H1 (cell line): Measurements from ENCODE around the gene TAPBPL. TPM values are rescaled to one million over a fixed set of nuclear protein-coding genes. Genes with fewer than 3 reads are reported as not detected.

Source experiments
- CTCF ChIA-PET: fragments of 300-600 bp; sonication (Branson Sonifier 250); formaldehyde crosslinking; loops from one replicate; lab custom pipeline; 2021; ENCODE audit not compliant: partially characterized antibody; lab: Charles Lee
- POLR2A ChIA-PET: fragments of 300-600 bp; sonication (Branson Sonifier 250); formaldehyde crosslinking; loops from one replicate; lab custom pipeline; 2021; ENCODE audit warnings: inconsistent platforms; ENCODE audit not compliant: partially characterized antibody; lab: Charles Lee
- DNase-seq, 2 experiments: peaks; one replicate each; pipeline versions ENCODE4 v3.0.0 to v3.0.0-alpha.2; 2010 to 2022; ENCODE audit warnings: low spot score in 2 of 2, low read depth in 1 of 2, mixed read lengths in 1 of 2
- FAIRE-seq: peaks from 2 replicates; lab custom pipeline; 2011; peaks lifted over from hg19 to GRCh38; lab: Jason Lieb, UNC
- H2AFZ ChIP-seq: 2 replicates; pipeline ENCODE4 v1.8.1; 2012; ENCODE audit warnings: low read length, inconsistent platforms
- H2AK5ac ChIP-seq: 2 replicates; pipeline ENCODE4 v1.6.1; 2013; ENCODE audit warnings: low read depth, low read length
- H2BK120ac ChIP-seq: replicated peaks from 2 replicates; pipeline ENCODE3; 2013; ENCODE audit warnings: low read depth, low read length, inconsistent platforms
- H2BK12ac ChIP-seq: 2 replicates; pipeline ENCODE4 v1.6.1; 2013; ENCODE audit warnings: low read depth, low read length
- H2BK15ac ChIP-seq: 2 replicates; pipeline ENCODE4 v1.6.1; 2013; ENCODE audit warnings: low read length
- H2BK20ac ChIP-seq: 2 replicates; pipeline ENCODE4 v1.6.1; 2013; ENCODE audit warnings: low read length
- H2BK5ac ChIP-seq: 2 replicates; pipeline ENCODE4 v1.6.1; 2013; ENCODE audit warnings: low read depth, low read length
- H3K14ac ChIP-seq: 2 replicates; pipeline ENCODE4 v1.6.1; 2013; ENCODE audit warnings: inconsistent platforms; ENCODE audit not compliant: insufficient read length
- H3K18ac ChIP-seq: 2 replicates; pipeline ENCODE4 v1.6.1; 2013; ENCODE audit warnings: low read length; ENCODE audit errors: extremely low read depth
- H3K23ac ChIP-seq: 2 replicates; pipeline ENCODE4 v1.6.1; 2013; ENCODE audit warnings: inconsistent platforms; ENCODE audit not compliant: insufficient read length
- H3K23me2 ChIP-seq: 2 replicates; pipeline ENCODE4 v1.6.1; 2013; ENCODE audit warnings: low read depth, low read length
- H3K27ac ChIP-seq: 2 replicates; pipeline ENCODE4 v1.6.1; 2011; ENCODE audit warnings: low read depth, low read length, inconsistent platforms
- H3K27me3 ChIP-seq, 4 experiments: replicated peaks in 1 of 4; 1 replicate in 1 of 4; 2 replicates in 3 of 4; pipeline versions ENCODE4 v1.6.1 to v1.8.1; 2011 to 2013; ENCODE audit warnings: low read length in 3 of 4, mild to moderate bottlenecking in 3 of 4, inconsistent platforms in 2 of 4, mixed read lengths in 2 of 4, moderate library complexity in 1 of 4; ENCODE audit not compliant: control insufficient read depth in 3 of 4, insufficient read depth in 3 of 4; ENCODE audit errors: extremely low read depth in 1 of 4
- H3K36me3 ChIP-seq, 4 experiments: 2 replicates each; pipeline versions ENCODE4 v1.6.1 to v1.8.1; 2011 to 2013; ENCODE audit warnings: mild to moderate bottlenecking in 4 of 4, low read length in 3 of 4, moderate library complexity in 2 of 4, control low read depth in 1 of 4, inconsistent platforms in 1 of 4; ENCODE audit not compliant: insufficient read depth in 4 of 4, control insufficient read depth in 2 of 4
- H3K4ac ChIP-seq: replicated peaks from 2 replicates; pipeline ENCODE3; 2013; ENCODE audit warnings: low read length, low read depth, mixed read lengths, inconsistent platforms; ENCODE audit not compliant: insufficient read length
- H3K4me1 ChIP-seq, 4 experiments: replicated peaks in 1 of 4; 1 replicate in 1 of 4; 2 replicates in 3 of 4; pipeline versions ENCODE4 v1.6.1 to v1.8.1; 2011 to 2013; ENCODE audit warnings: low read length in 3 of 4, inconsistent platforms in 2 of 4, mixed read lengths in 1 of 4; ENCODE audit not compliant: insufficient read depth in 4 of 4, control insufficient read depth in 3 of 4
- H3K4me2 ChIP-seq, 2 experiments: 2 replicates each; pipeline versions ENCODE4 v1.6.1 to v1.8.1; 2011 to 2013; ENCODE audit warnings: low read depth in 2 of 2, low read length in 2 of 2, control low read depth in 1 of 2, inconsistent platforms in 1 of 2, mild to moderate bottlenecking in 1 of 2; ENCODE audit not compliant: insufficient read depth in 1 of 2
- H3K4me3 ChIP-seq, 4 experiments: fragments of 200-600, 300-600 bp in 1 of 4; sonication (generic), shearing (Covaris generic), sonication (Bioruptor Twin) in 1 of 4; 2 replicates each; pipeline versions ENCODE4 v1.5.1 to v1.8.1; 2011 to 2016; ENCODE audit warnings: low read length in 4 of 4, low read depth in 3 of 4, control low read depth in 2 of 4, inconsistent platforms in 2 of 4, mild to moderate bottlenecking in 2 of 4, mixed read lengths in 1 of 4, moderate library complexity in 1 of 4; ENCODE audit not compliant: insufficient read depth in 2 of 4; ENCODE audit errors: extremely low read depth in 1 of 4
- H3K56ac ChIP-seq: replicated peaks from 2 replicates; pipeline ENCODE3; 2013; ENCODE audit warnings: low read depth, mild to moderate bottlenecking, mixed read lengths, low read length, inconsistent platforms; ENCODE audit not compliant: insufficient read length
- H3K79me1 ChIP-seq: 2 replicates; pipeline ENCODE4 v1.6.1; 2013; ENCODE audit warnings: low read depth, low read length, control low read depth
- H3K79me2 ChIP-seq, 2 experiments: 2 replicates each; pipeline versions ENCODE4 v1.6.1 to v1.8.1; 2012 to 2013; ENCODE audit warnings: low read length in 2 of 2, mild to moderate bottlenecking in 2 of 2, inconsistent platforms in 1 of 2; ENCODE audit not compliant: insufficient read depth in 2 of 2, control insufficient read depth in 1 of 2
- H3K9ac ChIP-seq, 4 experiments: replicated peaks in 1 of 4; 1 replicate in 1 of 4; 2 replicates in 3 of 4; pipeline versions ENCODE4 v1.6.1 to v1.8.1; 2011 to 2013; ENCODE audit warnings: low read depth in 3 of 4, low read length in 3 of 4, control low read depth in 2 of 4, mild to moderate bottlenecking in 2 of 4, moderate library complexity in 2 of 4, inconsistent platforms in 1 of 4; ENCODE audit errors: extremely low read depth in 1 of 4
- H3K9me3 ChIP-seq, 2 experiments: 2 replicates each; pipeline versions ENCODE4 v1.6.1 to v1.8.1; 2012 to 2013; ENCODE audit warnings: mild to moderate bottlenecking in 2 of 2, moderate library complexity in 2 of 2, control low read depth in 1 of 2, inconsistent platforms in 1 of 2, low read depth in 1 of 2, low read length in 1 of 2, mixed read lengths in 1 of 2; ENCODE audit not compliant: insufficient read depth in 2 of 2
- H4K20me1 ChIP-seq, 2 experiments: replicated peaks in 1 of 2; 2 replicates each; pipeline versions ENCODE3 to v1.8.1; 2011 to 2013; ENCODE audit warnings: inconsistent platforms in 2 of 2, low read length in 2 of 2, mild to moderate bottlenecking in 1 of 2; ENCODE audit not compliant: insufficient read depth in 2 of 2, control insufficient read depth in 1 of 2
- H4K5ac ChIP-seq: 2 replicates; pipeline ENCODE4 v1.6.1; 2013; ENCODE audit warnings: low read length, low read depth, mixed read lengths, inconsistent platforms; ENCODE audit not compliant: insufficient read length
- H4K8ac ChIP-seq: 2 replicates; pipeline ENCODE4 v1.8.0; 2013; ENCODE audit warnings: mild to moderate bottlenecking, moderate library complexity, low read length, inconsistent platforms; ENCODE audit not compliant: insufficient read depth; ENCODE audit errors: extremely low read depth
- H4K91ac ChIP-seq: replicated peaks from 2 replicates; pipeline ENCODE3; 2013; ENCODE audit warnings: low read length, mixed read lengths, inconsistent platforms; ENCODE audit not compliant: insufficient read length
- ATF2 ChIP-seq: IDR thresholded peaks from 2 replicates; pipeline ENCODE4 v1.6.1; 2012; ENCODE audit warnings: low read length, inconsistent platforms
- BACH1 ChIP-seq: IDR thresholded peaks from 2 replicates; pipeline ENCODE4 v1.6.1; 2012; ENCODE audit warnings: low read length, improper control_type of control experiment
- EZH2 ChIP-seq: fragments of 200-600 bp; sonication (generic); IDR thresholded peaks from 2 replicates; pipeline ENCODE4 v1.7.1; 2012; ENCODE audit warnings: low read depth, mild to moderate bottlenecking, moderate library complexity, low read length, inconsistent platforms; ENCODE audit not compliant: severe bottlenecking
- GTF2F1 ChIP-seq: IDR thresholded peaks from 2 replicates; pipeline ENCODE4 v1.6.1; 2012; ENCODE audit warnings: low read depth, low read length, improper control_type of control experiment, borderline replicate concordance
- PHF8 ChIP-seq: fragments of 200-600 bp; sonication (generic); conservative IDR thresholded peaks from 2 replicates; pipeline ENCODE4 v1.7.1; 2012; ENCODE audit warnings: low read depth, mild to moderate bottlenecking, inconsistent platforms, low read length, moderate library complexity
- POLR2AphosphoS5 ChIP-seq: IDR thresholded peaks from 2 replicates; pipeline ENCODE4 v1.6.1; 2011; ENCODE audit warnings: low read depth, low read length
- RAD21 ChIP-seq, 2 experiments: IDR thresholded peaks in 1 of 2; conservative IDR thresholded peaks in 1 of 2; 2 replicates each; pipeline ENCODE4 v1.6.1; 2011; ENCODE audit warnings: low read depth in 2 of 2, low read length in 2 of 2, improper control_type of control experiment in 1 of 2, inconsistent platforms in 1 of 2, mild to moderate bottlenecking in 1 of 2, moderate library complexity in 1 of 2
- RBBP5 ChIP-seq: IDR thresholded peaks from 2 replicates; pipeline ENCODE4 v1.7.1; 2012; ENCODE audit warnings: low read depth, mild to moderate bottlenecking, inconsistent platforms, low read length, moderate library complexity, borderline replicate concordance
- RNF2 ChIP-seq: fragments of 200-900, 300-1000 bp; sonication (generic); IDR thresholded peaks from 2 replicates; pipeline ENCODE4 v1.7.1; 2016; ENCODE audit warnings: borderline replicate concordance, low read depth, mild to moderate bottlenecking, antibody characterized with exemption, low read length; ENCODE audit not compliant: poor library complexity, severe bottlenecking; ENCODE audit errors: missing control alignments
- TAF1 ChIP-seq: IDR thresholded peaks from 2 replicates; pipeline ENCODE4 v1.6.1; 2011; ENCODE audit warnings: mild to moderate bottlenecking, low read depth, low read length
- WGBS, 2 experiments: shearing (Covaris generic) in 1 of 2; methylation state at CpG; one replicate each; pipeline versions ENCODE4 v1.1.6 to v1.1.7; 2013 to 2015; ENCODE audit warnings: low lambda C conversion rate in 2 of 2, mixed read lengths in 2 of 2, inconsistent platforms in 1 of 2, low coverage in 1 of 2, missing lambda C conversion rate in 1 of 2; ENCODE audit not compliant: insufficient replicate concordance in 2 of 2, insufficient coverage in 1 of 2, insufficient read length in 1 of 2; ENCODE audit errors: extremely low coverage in 1 of 2, missing lambda C conversion rate in 1 of 2; 5-methylcytosine and 5-hydroxymethylcytosine counted together
- polyA plus RNA-seq, 7 experiments: library from polyadenylated mRNA; depleted of rRNA in 3 of 7; stranded (reverse) in 5 of 7; unstranded in 2 of 7; fragments of >200 nt in 5 of 7; fragments of 200-250 nt in 2 of 7; gene quantifications; 1 replicate in 5 of 7; 2 replicates in 1 of 7; 4 replicates in 1 of 7; pipeline versions ENCODE4 v1.2.1 to v1.2.3, GENCODE V29; 2011 to 2013; ENCODE audit warnings: missing spikeins in 2 of 7, mixed read lengths in 2 of 7
- total RNA-seq: library from RNA; stranded (reverse); fragmentation: NEBNext Ultra II Directional; extraction: Animal tissue kit (Norgen Biotek cat#: 25700); gene quantifications from 2 replicates; pipeline ENCODE4 v1.2.1, GENCODE V29; 2021

TAPBPL gene
- total and polyA plus RNA-seq, 2 of the 8 experiments (the other 6 are each of a cell fraction or from before 2014, with no cell fraction given), result 0.61 to 1.5 TPM

- Histone ChIP-seq H3K4me1 (peaks cover 3 to 7% (median 5%) of the 10 kb centered on the region in 4 experiments; a peak in 4 of 7 replicates), H4K5ac (no peak overlapping the region), H3K9me3 (no peaks in the 10 kb centered on the region), H2BK5ac (no peak overlapping the region; the same call in 1 of the 2 replicates), H2AFZ (no peak overlapping the region), H3K9ac (no peak overlapping the region), H3K23me2 (no peaks in the 10 kb centered on the region), H4K91ac (no peak overlapping the region), H3K27me3 (no peaks in the 10 kb centered on the region), H2AK5ac (0 out of 2 replicates have a peak overlapping the region, but pooled peaks have one; percentile 60), H3K27ac (no peak overlapping the region; the same call in 1 of the 2 replicates), H3K79me2 (peaks cover 0 to 26% of the 10 kb centered on the region in 2 experiments; a peak in 2 of 4 replicates), H3K56ac (no peak overlapping the region), H2BK20ac (0 out of 2 replicates have a peak overlapping the region, but pooled peaks have one; percentile 27), H3K4ac (no peak overlapping the region), H3K79me1 (peaks cover 5% of the 10 kb centered on the region), H2BK120ac (no peak overlapping the region), H3K23ac (no peak overlapping the region), H3K4me3 (no peak overlapping the region), H3K4me2 (no peak overlapping the region; a peak in 1 of 4 replicates), H3K36me3 (peaks cover 19 to 47% (median 37%) of the 10 kb centered on the region in 4 experiments), H3K14ac (no peak overlapping the region), H2BK12ac (no peak overlapping the region), H4K20me1 (peaks cover 0 to 2% of the 10 kb centered on the region in 2 experiments), H3K18ac (no peak overlapping the region), H2BK15ac (no peak overlapping the region), H4K8ac (no peak overlapping the region)
- 82% methylated on average over 7 of the region's 7 CpGs; no CpG with 5 or more reads in 1 of the 2 experiments for WGBS, 2 experiments
- FAIRE-seq (no peak), DNase-seq (no peak)
- CTCF ChIA-PET, result interaction anchor here (0.7 to 1.4 kb wide), 4 partner anchors 11 to 84 kb away, joined by 3 to 6 read pairs (median 4); no protein-coding TSS in a partner anchor
- POLR2A ChIA-PET, result interaction anchor here (0.7 to 5.9 kb wide), 11 partner anchors 9 to 132 kb away, joined by 3 to 37 read pairs (median 5); partner anchors contain the start of genes GAPDH, SCNN1A and VAMP1
- TF ChIP-seq GTF2F1 (no peak), ATF2 (no peak), RAD21 (IDR thresholded peaks at IDR 0.05 in 1 of 2, conservative IDR thresholded peaks at IDR 0.05 in 1 of 2; ENCODE audit: low read depth in 2 of 2, low read length in 2 of 2) (no peak), RNF2 (no peak), PHF8 (no peak), TAF1 (no peak), BACH1 (no peak), POLR2AphosphoS5 (no peak), RBBP5 (no peak), EZH2 (no peak)
These were observed 56.2 kb downstream of the TAPBPL start for GRCh38 chr12:6508087-6508486.
